HK-2 (cell line): Measurements from ENCODE around the gene DAPK1.
A peak's percentile ranks its signal among the peaks of the same experiment; 100 is the strongest.

Experiments used
- DNase-seq: peaks from one replicate; pipeline ENCODE4 v3.0.0-alpha.2; 2018; ENCODE audit not compliant: unreplicated experiment

The DAPK1 gene

GRCh38 chr9:87593359-87593980 lies 95.8 kb downstream of the DAPK1 start:
- DNase-seq, result no peak

DNA sequence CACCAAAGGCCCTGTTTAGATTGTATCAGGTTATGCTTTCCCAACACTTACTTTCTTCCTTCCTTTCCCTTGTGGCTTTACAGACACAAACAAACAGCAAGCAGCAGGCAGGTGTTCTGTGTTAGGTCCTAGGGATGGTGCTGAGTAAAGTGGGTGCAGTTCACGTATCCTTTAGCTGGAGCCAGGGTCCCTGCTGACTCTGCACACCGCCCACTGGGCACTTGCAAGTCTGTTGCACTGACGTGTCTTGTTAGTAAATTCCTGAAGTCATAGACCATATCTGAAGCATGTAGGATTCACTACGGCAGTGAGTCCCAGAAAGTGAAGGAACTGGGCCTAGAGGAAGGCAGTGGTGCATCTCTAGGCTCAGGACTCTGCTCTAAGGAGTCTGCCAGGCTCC lies 96.5 kb downstream of the DAPK1 start:
- DNase-seq, result peak; percentile 36

DNA sequence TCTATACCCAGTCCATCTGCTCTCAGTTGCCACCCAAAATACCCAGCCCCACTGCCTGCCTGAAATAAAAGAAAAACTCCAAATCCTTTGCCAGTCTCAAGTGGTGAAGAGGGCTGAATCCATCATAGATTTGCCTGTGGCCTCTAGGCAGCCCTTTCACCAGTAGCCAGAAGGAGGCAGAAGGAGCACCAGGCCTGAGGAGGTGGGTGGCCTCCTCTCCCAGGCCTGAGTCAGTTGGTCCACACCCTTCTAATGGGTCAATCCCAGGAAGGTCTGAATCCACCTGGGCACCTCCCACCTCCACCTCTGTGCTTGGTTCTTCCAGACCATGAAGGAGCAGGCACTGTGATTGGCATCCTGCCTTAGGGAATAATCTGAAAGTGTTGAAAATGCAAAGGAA lies 97.0 kb downstream of the DAPK1 start:
- no peak for DNase-seq

- DNase-seq, result no peak
These were observed 97.9 kb downstream of the DAPK1 start for GRCh38 chr9:87595610-87596009.

- DNase-seq, result no peak
These were observed 99.2 kb downstream of the DAPK1 start for GRCh38 chr9:87596862-87597261.

- DNase-seq, result no peak
These were observed 100.2 kb downstream of the DAPK1 start for GRCh38 chr9:87597710-87598443.

DNA sequence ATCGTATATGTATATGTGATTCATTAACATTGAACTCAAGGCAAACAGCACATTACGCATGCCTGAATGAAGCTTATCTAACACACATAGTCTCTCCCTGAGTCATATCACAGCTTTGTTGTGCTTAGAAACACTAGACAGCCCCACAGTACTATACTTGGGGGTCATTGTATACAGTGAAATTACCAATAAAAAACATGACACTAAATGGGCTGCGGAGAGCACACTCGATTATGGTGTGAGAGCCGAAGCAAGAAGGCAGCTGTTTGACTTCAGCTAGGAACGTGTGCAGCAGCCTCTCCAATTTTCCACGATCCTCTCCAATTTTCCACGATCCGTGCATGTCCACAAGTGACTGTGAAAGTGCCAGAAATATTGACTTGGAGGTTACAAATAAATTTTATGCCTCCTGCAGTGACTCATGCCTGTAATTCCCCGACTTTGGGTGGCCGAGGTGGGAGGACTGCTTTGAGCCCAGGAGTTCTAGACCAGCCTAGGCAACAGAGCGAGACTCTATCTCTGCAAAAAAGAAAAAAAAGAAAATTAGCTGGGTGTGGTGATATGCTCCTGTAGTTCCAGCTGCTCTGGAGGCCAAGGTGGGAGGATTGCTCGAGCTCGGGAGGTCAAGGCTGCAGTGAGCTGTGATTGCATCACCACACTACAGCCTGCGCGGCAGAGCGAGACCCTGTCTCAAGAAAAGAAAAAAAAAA lies 102.4 kb downstream of the DAPK1 start:
- DNase-seq, result peak; percentile 49

GRCh38 chr9:87601176-87601575 lies 103.5 kb downstream of the DAPK1 start:
- DNase-seq, result no peak

DNA sequence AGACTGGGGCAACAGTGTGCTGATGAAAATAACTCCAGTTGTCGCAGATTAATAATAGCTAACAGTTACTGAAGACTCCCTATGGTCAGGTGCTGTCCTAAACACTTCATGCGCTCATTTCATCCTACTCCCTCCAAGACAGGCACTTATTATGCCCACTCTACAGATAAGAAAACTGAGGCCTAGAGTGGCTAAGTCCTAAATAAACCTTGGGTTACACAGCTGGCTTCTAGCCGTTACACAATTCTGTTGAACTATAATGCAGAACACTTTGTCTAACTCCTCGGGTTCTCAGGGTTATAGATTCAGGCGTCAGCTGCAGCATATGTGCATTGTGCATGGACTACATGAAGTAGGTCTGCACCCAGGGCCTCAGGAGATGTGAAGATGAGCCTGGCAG lies 103.9 kb downstream of the DAPK1 start:
- DNase-seq, result no peak

GRCh38 chr9:87602933-87603643 lies 105.4 kb downstream of the DAPK1 start:
- DNase-seq, result no peak

- no peak for DNase-seq
These were observed 106.3 kb downstream of the DAPK1 start for GRCh38 chr9:87603854-87604490.

DNA sequence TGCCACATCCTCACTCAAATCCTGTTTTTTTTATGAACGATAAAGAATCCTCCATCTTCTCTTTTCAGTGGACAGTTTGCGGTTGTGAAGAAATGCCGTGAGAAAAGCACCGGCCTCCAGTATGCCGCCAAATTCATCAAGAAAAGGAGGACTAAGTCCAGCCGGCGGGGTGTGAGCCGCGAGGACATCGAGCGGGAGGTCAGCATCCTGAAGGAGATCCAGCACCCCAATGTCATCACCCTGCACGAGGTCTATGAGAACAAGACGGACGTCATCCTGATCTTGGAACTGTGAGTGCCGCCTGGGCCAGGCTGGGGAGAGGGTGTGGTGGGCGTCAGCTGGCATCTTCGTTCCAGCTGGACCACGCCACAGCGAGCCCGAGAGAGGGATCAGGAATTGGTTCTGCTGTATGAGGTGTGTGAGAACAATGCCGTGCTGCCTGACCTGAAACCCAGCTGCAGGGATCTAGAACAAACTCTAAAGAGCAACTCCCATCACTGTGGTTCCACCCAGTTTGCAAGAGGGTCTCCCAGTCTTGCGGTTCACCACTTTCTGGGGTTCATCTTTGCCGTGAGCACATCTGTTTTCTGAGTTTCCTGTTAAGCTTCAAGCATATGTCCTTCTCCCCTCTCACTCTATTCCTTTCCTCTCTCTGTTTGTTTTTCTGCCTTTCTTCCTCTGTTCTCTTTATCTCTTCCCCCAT lies 107.4 kb downstream of the DAPK1 start:
- DNase-seq, result no peak

- DNase-seq, result no peak
These were observed 108.0 kb downstream of the DAPK1 start for GRCh38 chr9:87605676-87606075.

- no peak for DNase-seq
These were observed 109.3 kb downstream of the DAPK1 start for GRCh38 chr9:87606841-87607521.

DNA sequence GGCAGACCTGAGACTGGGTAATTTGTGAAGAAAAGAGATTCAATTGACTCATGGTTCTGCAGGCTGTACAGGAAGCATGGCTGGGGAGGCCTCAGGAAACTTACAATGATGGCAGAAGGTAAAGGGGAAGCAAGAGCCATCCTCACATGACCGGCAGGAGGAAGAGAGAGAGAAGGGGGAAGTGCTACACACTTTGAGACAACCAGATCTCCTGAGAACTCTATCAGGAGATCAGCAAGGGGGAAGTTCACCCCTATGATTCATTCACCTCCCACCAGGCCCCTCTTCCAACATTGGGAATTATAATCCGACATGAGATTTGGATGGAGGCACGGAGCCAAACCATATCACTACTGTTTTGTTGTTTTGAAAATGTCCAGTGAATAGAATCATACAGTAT lies 110.2 kb downstream of the DAPK1 start:
- no peak for DNase-seq

DNA sequence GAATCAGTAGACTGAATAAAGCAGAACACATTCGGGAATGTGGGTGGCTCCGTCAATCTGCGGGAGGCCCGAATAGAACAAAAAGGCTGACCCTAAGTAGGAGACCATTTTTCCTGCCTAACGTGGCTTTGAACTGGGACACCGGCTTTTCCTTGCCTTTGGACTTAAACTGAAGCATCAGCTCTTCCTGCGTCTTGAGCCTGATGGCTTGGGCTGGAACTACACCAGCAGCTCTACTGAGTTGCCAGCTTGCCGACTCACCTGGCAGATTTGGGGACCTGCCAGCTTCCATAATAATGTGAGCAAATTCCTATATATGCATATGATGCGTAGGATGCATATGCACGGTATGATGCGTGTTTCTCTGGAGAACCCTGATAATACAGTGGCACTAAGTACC lies 111.3 kb downstream of the DAPK1 start:
- no peak for DNase-seq

DNA sequence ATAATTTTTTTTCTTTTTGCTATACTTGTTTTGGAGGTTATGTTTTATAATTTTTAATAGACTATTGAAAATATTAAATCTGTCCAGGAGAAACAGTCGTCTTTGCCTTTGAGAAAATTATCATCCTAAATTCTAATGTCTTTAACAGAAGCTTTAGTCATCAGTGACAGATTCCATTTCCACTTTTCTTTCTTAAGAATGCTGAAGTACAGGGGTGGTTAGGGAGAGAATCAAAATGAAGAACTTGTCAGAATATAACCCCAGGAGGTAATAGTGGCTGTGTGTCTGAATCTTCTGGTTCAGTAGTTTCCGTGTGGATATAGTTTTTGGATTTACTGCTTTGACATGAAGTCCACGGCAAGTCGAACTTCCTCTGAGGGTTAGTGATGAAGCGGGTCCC lies 111.8 kb downstream of the DAPK1 start:
- DNase-seq, result no peak

GRCh38 chr9:87610200-87611155 lies 112.8 kb downstream of the DAPK1 start:
- no peak for DNase-seq

- DNase-seq, result no peak
These were observed 114.1 kb downstream of the DAPK1 start for GRCh38 chr9:87611776-87612175.

GRCh38 chr9:87612536-87612935 lies 114.9 kb downstream of the DAPK1 start:
- DNase-seq, result no peak
